Colonic mucosa (tissue), 4 donors: ENCODE data around the gene RNF43. TPM values are rescaled to one million over a fixed set of nuclear protein-coding genes. Genes with fewer than 3 reads are reported as not detected.

ENCODE experiments used
- DNase-seq: peaks from one replicate; pipeline ENCODE4 v3.0.0-alpha.2; 2020
- H3K27ac ChIP-seq: fragments of 200-600 bp; one replicate; pipeline ENCODE4 v1.8.0; 2021
- H3K27me3 ChIP-seq: fragments of 200-600 bp; one replicate; pipeline ENCODE4 v1.8.0; 2021
- H3K36me3 ChIP-seq: fragments of 200-600 bp; one replicate; pipeline ENCODE4 v1.8.0; 2021
- H3K4me1 ChIP-seq: fragments of 200-600 bp; one replicate; pipeline ENCODE4 v1.8.0; 2021; ENCODE audit warnings: mild to moderate bottlenecking
- H3K4me3 ChIP-seq: fragments of 200-600 bp; one replicate; pipeline ENCODE4 v1.8.0; 2021
- H3K9ac ChIP-seq, 2 donors: one replicate each; pipeline ENCODE4 v1.7.0; 2013; ENCODE audit warnings: control low read depth in 2 of 2, low read depth in 2 of 2, low read length in 2 of 2
- H3K9me3 ChIP-seq: fragments of 200-600 bp; one replicate; pipeline ENCODE4 v1.8.0; 2021
- intact Hi-C: fragments of 100-400 bp; cut with DNase I; formaldehyde crosslinking; loops from one replicate; pipeline ENCODE4 v1.14.1; 2022
- total RNA-seq, 2 donors: library from RNA; stranded (reverse); fragmentation: NEBNext Ultra II Directional in 1 of 2; extraction: Animal tissue kit (Norgen Biotek cat#: 25700) in 1 of 2; gene quantifications; one replicate each; pipeline ENCODE4 v1.2.1, GENCODE V29; 2021
- TF ChIP-seq, protein P1 (sequence below): fragments of 200-600 bp; IDR thresholded peaks from one replicate; pipeline ENCODE4 v1.8.0; 2022; ENCODE audit warnings: antibody characterized with exemption, mild to moderate bottlenecking
- donor health status: healthy.
- donor health status: DM: no; HTN: no; CAD: no.
- donor health status: DM: no; HTN: no; CAD: no.

RNF43 gene
- total RNA-seq, 2 donors from 2014 or later: 38.5 to 51.2 TPM

GRCh38 chr17:58413684-58414083 is 3.6 kb downstream of the RNF43 start:
- no peaks in the 10 kb centered on the region for H3K27me3 ChIP-seq
- TF ChIP-seq, protein P1, sequence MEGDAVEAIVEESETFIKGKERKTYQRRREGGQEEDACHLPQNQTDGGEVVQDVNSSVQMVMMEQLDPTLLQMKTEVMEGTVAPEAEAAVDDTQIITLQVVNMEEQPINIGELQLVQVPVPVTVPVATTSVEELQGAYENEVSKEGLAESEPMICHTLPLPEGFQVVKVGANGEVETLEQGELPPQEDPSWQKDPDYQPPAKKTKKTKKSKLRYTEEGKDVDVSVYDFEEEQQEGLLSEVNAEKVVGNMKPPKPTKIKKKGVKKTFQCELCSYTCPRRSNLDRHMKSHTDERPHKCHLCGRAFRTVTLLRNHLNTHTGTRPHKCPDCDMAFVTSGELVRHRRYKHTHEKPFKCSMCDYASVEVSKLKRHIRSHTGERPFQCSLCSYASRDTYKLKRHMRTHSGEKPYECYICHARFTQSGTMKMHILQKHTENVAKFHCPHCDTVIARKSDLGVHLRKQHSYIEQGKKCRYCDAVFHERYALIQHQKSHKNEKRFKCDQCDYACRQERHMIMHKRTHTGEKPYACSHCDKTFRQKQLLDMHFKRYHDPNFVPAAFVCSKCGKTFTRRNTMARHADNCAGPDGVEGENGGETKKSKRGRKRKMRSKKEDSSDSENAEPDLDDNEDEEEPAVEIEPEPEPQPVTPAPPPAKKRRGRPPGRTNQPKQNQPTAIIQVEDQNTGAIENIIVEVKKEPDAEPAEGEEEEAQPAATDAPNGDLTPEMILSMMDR: no peak
- no peak for DNase-seq
- H3K27ac ChIP-seq: no peak overlapping the region
- no peaks in the 10 kb centered on the region for H3K9me3 ChIP-seq
- intact Hi-C loops: loop anchor here (10.0 kb wide), 1 partner anchor 49 kb away; no protein-coding TSS in a partner anchor
- peak overlapping the region in 1 of 2 donors; percentile 93 for H3K9ac ChIP-seq
- H3K4me3 ChIP-seq: peak overlapping the region; percentile 36
- H3K4me1 ChIP-seq: peaks cover 3% of the 10 kb centered on the region
- H3K36me3 ChIP-seq: no peaks in the 10 kb centered on the region

GRCh38 chr17:58412961-58413586 is 4.3 kb downstream of the RNF43 start:
- H3K9ac ChIP-seq: peak overlapping the region in 1 of 2 donors; percentile 93
- intact Hi-C loops: loop anchor here (10.0 kb wide), 1 partner anchor 48 kb away; no protein-coding TSS in a partner anchor
- H3K4me3 ChIP-seq: peak overlapping the region; percentile 36
- H3K27ac ChIP-seq: peak overlapping the region; percentile 40
- peaks cover 3% of the 10 kb centered on the region for H3K4me1 ChIP-seq
- no peaks in the 10 kb centered on the region for H3K9me3 ChIP-seq
- DNase-seq: no peak
- TF ChIP-seq, protein P1: no peak
- no peaks in the 10 kb centered on the region for H3K27me3 ChIP-seq
- H3K36me3 ChIP-seq: no peaks in the 10 kb centered on the region

GRCh38 chr17:58412064-58412703 is 5.2 kb downstream of the RNF43 start:
- Histone ChIP-seq H3K9ac (peak overlapping the region in 1 of 2 donors; percentile 68), H3K4me1 (no peaks in the 10 kb centered on the region), H3K27me3 (no peaks in the 10 kb centered on the region), H3K36me3 (no peaks in the 10 kb centered on the region), H3K4me3 (peak overlapping the region; percentile 36), H3K27ac (no peak overlapping the region), H3K9me3 (no peaks in the 10 kb centered on the region)
- intact Hi-C loops: loop anchor here (10.0 kb wide), 1 partner anchor 47 kb away; no protein-coding TSS in a partner anchor
- TF ChIP-seq, protein P1: no peak
- no peak for DNase-seq

GRCh38 chr17:58411408-58411894 is 5.9 kb downstream of the RNF43 start:
- H3K27me3 ChIP-seq: no peaks in the 10 kb centered on the region
- no peaks in the 10 kb centered on the region for H3K4me1 ChIP-seq
- peak overlapping the region; percentile 15 to 68 for H3K9ac ChIP-seq
- TF ChIP-seq, protein P1: no peak
- DNase-seq: no peak
- intact Hi-C loops: loop anchor here (10.0 kb wide), 1 partner anchor 47 kb away; no protein-coding TSS in a partner anchor
- H3K4me3 ChIP-seq: no peak overlapping the region
- H3K36me3 ChIP-seq: no peaks in the 10 kb centered on the region
- peak overlapping the region; percentile 29 for H3K27ac ChIP-seq
- H3K9me3 ChIP-seq: no peaks in the 10 kb centered on the region

DNA sequence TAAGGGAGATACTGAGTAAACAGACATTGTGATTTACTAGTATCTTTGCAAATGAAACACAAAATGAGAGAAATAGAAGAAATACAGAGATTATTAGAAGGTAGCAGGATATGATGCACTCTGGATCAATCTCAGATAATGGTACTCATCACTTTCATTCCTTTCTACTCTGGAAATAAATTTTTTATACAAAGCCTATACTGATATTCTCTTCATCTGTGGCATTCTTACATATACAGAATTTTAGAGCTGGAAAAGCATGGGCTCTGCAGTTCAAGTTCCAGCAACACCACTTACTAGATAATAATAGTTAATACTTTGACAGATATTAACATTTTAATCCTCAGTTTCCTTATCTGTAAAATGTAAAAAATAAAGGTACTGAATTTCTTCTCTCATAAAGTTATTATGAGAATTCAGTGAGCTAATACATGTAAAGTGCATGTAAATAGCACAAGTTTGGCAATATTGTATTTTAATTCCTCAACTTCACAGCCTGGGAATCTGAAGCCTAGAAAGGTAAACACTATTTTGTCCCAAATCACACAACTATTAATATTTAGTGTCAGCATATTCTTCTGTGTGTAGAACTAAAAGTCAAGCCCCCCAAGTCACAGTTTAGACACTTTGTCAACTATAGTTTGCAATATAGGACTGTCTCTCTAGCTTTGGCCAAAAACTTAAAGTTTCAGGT is 6.5 kb downstream of the RNF43 start:
- peak overlapping the region; percentile 15 to 68 for H3K9ac ChIP-seq
- no peak overlapping the region for H3K4me3 ChIP-seq
- no peak for DNase-seq
- intact Hi-C loops: loop anchor here (10.0 kb wide), 1 partner anchor 46 kb away; no protein-coding TSS in a partner anchor
- TF ChIP-seq, protein P1: no peak
- H3K9me3 ChIP-seq: no peaks in the 10 kb centered on the region
- H3K27me3 ChIP-seq: no peaks in the 10 kb centered on the region
- no peaks in the 10 kb centered on the region for H3K36me3 ChIP-seq
- H3K27ac ChIP-seq: peak overlapping the region; percentile 29
- no peaks in the 10 kb centered on the region for H3K4me1 ChIP-seq
